ENCODE measurements around the gene IRF5. TPM values are rescaled to one million over a fixed set of nuclear protein-coding genes. Genes with fewer than 3 reads are reported as not detected.

The IRF5 gene
- total and polyA plus RNA-seq, 10 of the 15 experiments (the other 5 are each of a cell fraction or from before 2014, with no cell fraction given), result 5.4 to 90.3 (median 61.7) TPM

- no peak for TF ChIP-seq STAT3 (IDR thresholded peaks at IDR 0.05; ENCODE audit: low read depth, low read length)
- peak; percentile 34; the same call in 1 of the 2 replicates for TF ChIP-seq POLR2AphosphoS2 (IDR thresholded peaks at IDR 0.05; ENCODE audit: low read depth, low read length)
- TF ChIP-seq, protein P1, sequence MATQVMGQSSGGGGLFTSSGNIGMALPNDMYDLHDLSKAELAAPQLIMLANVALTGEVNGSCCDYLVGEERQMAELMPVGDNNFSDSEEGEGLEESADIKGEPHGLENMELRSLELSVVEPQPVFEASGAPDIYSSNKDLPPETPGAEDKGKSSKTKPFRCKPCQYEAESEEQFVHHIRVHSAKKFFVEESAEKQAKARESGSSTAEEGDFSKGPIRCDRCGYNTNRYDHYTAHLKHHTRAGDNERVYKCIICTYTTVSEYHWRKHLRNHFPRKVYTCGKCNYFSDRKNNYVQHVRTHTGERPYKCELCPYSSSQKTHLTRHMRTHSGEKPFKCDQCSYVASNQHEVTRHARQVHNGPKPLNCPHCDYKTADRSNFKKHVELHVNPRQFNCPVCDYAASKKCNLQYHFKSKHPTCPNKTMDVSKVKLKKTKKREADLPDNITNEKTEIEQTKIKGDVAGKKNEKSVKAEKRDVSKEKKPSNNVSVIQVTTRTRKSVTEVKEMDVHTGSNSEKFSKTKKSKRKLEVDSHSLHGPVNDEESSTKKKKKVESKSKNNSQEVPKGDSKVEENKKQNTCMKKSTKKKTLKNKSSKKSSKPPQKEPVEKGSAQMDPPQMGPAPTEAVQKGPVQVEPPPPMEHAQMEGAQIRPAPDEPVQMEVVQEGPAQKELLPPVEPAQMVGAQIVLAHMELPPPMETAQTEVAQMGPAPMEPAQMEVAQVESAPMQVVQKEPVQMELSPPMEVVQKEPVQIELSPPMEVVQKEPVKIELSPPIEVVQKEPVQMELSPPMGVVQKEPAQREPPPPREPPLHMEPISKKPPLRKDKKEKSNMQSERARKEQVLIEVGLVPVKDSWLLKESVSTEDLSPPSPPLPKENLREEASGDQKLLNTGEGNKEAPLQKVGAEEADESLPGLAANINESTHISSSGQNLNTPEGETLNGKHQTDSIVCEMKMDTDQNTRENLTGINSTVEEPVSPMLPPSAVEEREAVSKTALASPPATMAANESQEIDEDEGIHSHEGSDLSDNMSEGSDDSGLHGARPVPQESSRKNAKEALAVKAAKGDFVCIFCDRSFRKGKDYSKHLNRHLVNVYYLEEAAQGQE (IDR thresholded peaks at IDR 0.05; ENCODE audit: low read depth, low read length), result no peak
- no peak for TF ChIP-seq EGR1 (IDR thresholded peaks at IDR 0.05; ENCODE audit: borderline replicate concordance in 1 of 2, low read depth in 2 of 2, low read length in 2 of 2)
- TF ChIP-seq ESRRA (IDR thresholded peaks at IDR 0.05; ENCODE audit: low read length), result no peak
- TF ChIP-seq MXI1 (IDR thresholded peaks at IDR 0.05; ENCODE audit: low read depth, low read length), result 0 out of 2 replicates have a peak, but pooled peaks have one; percentile 32
- no peak for TF ChIP-seq MEF2A (IDR thresholded peaks at IDR 0.05; ENCODE audit: insufficient read depth, low read depth, low read length)
- TF ChIP-seq E2F4 (IDR thresholded peaks at IDR 0.05; ENCODE audit: low read depth, low read length), result no peak
- TF ChIP-seq, protein P2, sequence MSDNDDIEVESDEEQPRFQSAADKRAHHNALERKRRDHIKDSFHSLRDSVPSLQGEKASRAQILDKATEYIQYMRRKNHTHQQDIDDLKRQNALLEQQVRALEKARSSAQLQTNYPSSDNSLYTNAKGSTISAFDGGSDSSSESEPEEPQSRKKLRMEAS (IDR thresholded peaks at IDR 0.05; ENCODE audit: low read depth, low read length), result 0 out of 2 replicates have a peak, but pooled peaks have one; percentile 61
- peak; percentile 96 for TF ChIP-seq ZSCAN29 (IDR thresholded peaks at IDR 0.05)
- TF ChIP-seq SMAD1 (IDR thresholded peaks at IDR 0.05; ENCODE audit: low read depth, partially characterized antibody), result no peak
- 0 out of 2 replicates have a peak, but pooled peaks have one; percentile 38 for TF ChIP-seq BCL11A (IDR thresholded peaks at IDR 0.05; ENCODE audit: low read depth, low read length)
- TF ChIP-seq GABPA (IDR thresholded peaks at IDR 0.05; ENCODE audit: low read depth), result no peak
- 0 out of 2 replicates have a peak, but pooled peaks have one; percentile 11 for TF ChIP-seq CHD2 (IDR thresholded peaks at IDR 0.05; ENCODE audit: borderline replicate concordance, low read depth, low read length)
- TF ChIP-seq PRDM15 (CRISPR knock-in tag; IDR thresholded peaks at IDR 0.05), result no peak
- no peak for TF ChIP-seq SPI1 (IDR thresholded peaks at IDR 0.05; ENCODE audit: borderline replicate concordance, insufficient read depth, low read depth, low read length)
- TF ChIP-seq YY1 (IDR thresholded peaks at IDR 0.05; ENCODE audit: low read depth, low read length), result peak; percentile 35
- TF ChIP-seq POLR2AphosphoS5 (IDR thresholded peaks at IDR 0.05; ENCODE audit: low read length), result peak; percentile 74
- peak; percentile 39; the same call in 1 of the 2 replicates for TF ChIP-seq TAF1 (IDR thresholded peaks at IDR 0.05; ENCODE audit: borderline replicate concordance, low read depth, low read length)
These were observed 2.2 kb downstream of the IRF5 start (continued) for GRCh38 chr7:128939861-128940410.
